ENCODE data around the gene SLC5A1.

- TF ChIP-seq, protein P1, sequence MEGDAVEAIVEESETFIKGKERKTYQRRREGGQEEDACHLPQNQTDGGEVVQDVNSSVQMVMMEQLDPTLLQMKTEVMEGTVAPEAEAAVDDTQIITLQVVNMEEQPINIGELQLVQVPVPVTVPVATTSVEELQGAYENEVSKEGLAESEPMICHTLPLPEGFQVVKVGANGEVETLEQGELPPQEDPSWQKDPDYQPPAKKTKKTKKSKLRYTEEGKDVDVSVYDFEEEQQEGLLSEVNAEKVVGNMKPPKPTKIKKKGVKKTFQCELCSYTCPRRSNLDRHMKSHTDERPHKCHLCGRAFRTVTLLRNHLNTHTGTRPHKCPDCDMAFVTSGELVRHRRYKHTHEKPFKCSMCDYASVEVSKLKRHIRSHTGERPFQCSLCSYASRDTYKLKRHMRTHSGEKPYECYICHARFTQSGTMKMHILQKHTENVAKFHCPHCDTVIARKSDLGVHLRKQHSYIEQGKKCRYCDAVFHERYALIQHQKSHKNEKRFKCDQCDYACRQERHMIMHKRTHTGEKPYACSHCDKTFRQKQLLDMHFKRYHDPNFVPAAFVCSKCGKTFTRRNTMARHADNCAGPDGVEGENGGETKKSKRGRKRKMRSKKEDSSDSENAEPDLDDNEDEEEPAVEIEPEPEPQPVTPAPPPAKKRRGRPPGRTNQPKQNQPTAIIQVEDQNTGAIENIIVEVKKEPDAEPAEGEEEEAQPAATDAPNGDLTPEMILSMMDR (IDR thresholded peaks at IDR 0.05) = peak; percentile 56
- no peak for TF ChIP-seq EZH2 (IDR thresholded peaks at IDR 0.05)
These were observed 60.7 kb downstream of the SLC5A1 start for GRCh38 chr22:32103658-32104315.

Measured in neural progenitor cell (in vitro differentiated cells).